Skin of body (tissue), 2 donors: ENCODE results near the gene TLE1. TPM values are rescaled to one million over a fixed set of nuclear protein-coding genes. Genes with fewer than 3 reads are reported as not detected.
"Not testable (repeated sequence)": the region's sequence is repeated elsewhere in the genome, so short reads cannot be mapped to it uniquely, and the experiment has no call there.

Source experiments
- DNase-seq: peaks from one replicate; lab custom pipeline; 2025; lab: John Stamatoyannopoulos, UW
- total RNA-seq: library from RNA; depleted of rRNA; stranded (reverse); fragments of >200 nt; gene quantifications from one replicate; pipeline ENCODE4 v1.2.3, GENCODE V29; 2014

Gene TLE1
- total RNA-seq, 1 donor from 2014 or later = 36.6 TPM

DNA sequence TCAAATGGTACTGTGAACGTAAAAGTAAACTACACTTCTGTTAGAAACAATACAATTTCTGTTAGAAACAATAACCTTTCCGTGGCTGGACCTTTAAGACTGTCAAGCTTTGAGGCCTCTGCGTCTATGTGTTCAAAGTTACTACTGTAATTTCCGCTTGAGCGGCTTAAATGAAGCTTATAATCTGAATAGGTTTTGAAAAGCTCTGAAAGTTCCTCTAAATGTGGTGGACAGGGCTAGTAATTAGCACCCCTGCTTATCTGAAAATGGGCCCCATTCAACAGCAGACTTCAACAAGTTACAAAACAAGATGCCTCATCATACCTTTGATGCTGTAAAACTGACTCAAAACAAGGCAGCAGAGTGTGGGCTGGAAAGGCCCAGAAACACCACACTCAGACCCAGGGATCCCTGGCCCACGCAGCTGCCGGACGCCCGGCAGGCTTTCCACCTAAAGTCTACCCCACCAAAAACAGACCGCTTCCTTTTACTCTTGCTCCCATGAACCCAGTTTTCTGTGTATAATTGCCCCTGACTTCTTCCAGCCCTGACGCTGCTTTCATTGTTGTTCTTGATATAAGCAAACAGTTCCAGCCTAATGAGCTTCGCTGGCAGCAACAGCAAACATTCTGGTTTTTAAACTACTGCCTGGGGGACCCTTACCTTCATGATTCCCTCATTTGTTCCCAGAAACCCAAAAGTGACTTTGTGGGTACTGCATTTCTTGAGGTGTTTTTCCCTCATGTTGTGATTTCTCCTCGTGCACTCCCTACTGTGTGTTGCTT is 66.7 kb downstream of the TLE1 start:
- DNase-seq = no peak

DNA sequence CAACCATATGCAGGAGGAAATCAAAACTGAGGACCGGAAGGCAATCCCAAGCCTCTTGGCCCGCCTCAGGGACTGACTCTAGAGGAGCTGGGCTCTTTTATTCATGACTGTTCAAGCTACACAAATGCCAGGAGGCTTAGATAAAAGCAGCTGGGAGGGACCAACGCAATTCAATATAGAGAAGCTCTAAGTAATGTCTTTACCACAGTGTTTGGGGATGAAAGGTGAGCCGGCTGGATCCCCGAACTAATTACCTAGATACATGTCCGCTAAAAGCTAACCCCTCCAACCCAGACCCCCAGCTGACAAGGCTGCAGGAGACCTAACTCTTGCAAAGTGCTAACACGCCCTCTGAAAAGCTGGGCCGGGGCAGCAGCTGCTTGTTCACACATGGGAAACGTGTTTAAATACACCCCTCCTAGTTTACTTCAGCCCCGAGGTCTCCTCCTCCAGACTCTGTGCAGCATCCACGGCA is 67.5 kb downstream of the TLE1 start:
- DNase-seq = no peak

DNA sequence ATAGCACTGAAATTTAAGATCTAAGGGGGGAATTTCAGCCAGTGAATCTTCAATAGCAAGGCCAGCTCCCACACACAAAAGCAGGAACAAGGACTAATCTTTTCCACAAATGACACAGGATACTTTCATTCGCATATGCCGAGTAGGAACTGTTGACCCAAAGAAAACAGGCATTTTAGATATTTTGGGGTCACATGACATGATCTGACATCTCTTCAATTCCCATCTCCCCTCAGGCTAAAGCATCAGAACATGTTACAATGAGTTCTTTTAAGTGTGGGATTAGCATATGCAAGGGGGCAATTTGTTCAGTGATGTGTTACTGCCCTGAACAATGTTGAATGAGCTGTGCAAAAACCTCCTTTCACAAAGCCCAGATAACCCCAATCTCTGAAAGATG is 68.2 kb downstream of the TLE1 start:
- DNase-seq = peak; percentile 25

DNA sequence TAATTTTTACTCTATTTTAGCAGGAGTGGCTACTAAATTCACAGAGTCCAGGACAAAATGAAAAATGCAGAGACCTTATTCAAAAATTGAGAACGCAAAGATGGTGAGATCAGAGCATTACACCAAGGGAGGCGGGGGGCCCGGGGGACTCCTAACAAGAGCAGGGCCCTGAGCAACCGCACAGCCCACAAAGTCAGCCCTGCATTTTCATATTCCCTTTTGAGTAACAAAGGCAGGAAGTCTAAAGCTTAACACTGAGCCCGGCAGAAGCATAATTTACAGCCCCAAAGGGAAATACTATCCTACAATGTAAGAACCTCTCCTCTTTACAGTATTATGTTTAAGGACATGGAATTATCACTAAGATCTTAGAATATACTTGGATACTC is 69.4 kb downstream of the TLE1 start:
- no peak for DNase-seq

DNA sequence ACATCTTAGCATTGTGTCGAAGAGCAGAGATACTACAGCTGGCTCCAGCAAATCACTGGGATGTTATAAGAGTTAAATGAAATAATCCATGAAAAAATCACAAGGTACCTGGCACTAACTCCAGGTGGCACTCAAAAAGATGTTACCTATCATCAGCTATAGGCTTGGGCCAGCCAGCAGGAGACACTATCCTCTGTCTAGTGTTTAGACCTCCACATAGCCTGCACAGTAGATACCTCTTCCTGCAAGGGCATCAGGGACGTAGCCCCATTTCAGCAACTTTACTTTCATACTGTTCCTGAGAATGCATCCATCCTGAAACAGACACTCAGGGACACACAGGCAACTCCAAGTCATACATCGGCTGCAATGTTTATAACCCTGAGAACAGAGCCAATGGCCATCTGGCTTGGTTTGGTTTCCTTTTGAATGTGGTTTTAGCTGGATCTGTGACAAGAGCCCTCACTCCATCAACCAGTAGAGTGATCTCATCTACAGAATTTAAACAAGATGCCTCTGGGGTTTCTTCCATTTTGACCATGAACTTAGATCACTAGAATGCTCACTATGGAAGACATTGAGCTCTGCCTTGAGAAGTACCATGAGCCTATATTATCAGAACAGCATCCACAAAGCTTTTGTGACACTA is 69.9 kb downstream of the TLE1 start:
- peak; percentile 29 for DNase-seq

DNA sequence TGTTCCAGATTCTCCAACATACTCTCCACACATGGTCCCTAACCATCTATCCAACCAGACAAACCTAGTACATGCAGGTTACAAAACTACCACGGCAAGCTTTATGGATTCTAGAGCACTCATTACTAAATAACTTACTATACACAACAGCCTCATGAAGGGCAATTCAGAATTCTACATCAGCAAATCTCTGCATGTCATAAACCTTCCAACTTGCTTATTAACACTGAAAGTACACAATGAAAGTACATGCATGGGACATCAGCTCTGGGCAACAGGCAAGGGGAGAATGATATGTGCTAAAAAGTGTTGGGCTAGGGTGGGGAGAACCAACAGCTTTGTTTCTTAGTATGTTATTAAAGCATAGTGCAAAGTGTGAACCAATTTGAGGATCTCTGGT is 70.4 kb downstream of the TLE1 start:
- no peak for DNase-seq

DNA sequence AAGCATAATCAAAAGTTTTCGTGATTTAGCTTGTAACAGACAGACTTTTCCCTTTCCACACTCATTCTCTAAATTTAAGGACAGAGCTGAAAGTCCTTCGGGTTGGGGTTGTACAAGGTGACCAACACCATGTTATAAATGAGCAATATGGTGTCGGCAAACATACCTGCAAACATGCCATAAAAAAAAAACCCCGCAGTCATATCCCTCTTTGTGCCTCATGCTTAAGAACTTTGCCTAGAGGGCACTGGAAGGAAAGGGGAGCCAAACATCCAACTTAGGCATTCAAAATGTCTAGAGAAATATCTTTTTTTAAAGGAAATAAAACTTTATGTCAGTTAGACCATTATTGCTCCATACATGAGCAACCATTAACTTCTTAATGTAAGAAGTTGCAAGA is 73.2 kb downstream of the TLE1 start:
- no peak for DNase-seq

DNA sequence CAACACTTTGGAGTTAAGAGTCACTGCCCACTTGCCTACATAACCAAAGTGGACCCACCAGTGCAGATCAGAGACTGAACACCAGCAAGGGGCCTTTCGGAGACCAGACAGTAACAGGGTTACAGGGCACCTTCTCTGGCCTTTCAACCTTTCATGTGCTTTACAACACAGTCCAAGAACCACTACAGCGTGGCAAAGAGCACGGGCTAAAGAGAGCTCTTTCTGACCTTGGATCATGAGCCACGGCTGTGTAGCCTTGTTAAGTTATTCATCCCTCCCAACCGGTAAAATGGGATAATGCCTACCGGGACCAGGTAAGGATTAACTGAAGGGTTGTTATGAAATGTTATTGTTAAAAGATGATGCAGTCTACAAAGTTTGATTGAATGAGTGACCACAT is 75.0 kb downstream of the TLE1 start:
- DNase-seq = no peak

DNA sequence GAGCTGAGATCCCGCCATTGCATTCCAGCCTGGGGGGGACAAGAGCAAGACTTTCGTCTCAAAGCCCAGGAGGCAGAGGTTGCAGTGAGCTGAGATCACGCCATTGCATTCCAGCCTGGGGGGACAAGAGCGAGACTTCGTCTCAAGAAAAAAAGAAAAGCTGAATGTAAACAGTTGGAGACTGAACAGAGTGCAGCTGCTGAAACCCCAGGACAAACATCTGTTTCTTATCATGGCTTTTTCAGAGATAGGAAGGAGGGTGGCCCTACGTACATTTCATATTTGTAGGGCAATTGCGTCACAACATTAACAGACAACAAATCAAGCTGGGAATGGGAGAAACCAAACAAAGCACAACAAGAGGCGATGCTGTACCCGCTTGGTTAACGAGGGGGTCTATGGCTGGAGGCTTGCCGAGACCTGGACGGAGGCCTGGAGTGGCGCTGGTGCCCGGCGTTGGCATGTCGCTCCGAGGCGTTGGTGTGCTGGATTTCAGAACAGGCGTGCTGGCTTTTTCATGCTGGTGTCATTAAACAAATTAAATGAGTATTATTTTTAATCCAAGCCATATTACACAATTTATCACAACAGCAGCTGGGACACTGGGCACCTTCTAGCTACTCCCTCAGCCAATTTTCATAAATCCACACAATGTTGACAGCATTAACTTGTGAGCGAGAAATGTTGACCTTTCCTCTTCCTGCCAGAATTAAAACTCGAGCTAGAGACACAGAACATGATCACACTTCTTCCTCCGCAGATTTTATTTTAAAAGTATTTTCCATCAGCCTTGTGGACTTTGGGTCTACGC is 76.1 kb downstream of the TLE1 start:
- peak; percentile 95 for DNase-seq

DNA sequence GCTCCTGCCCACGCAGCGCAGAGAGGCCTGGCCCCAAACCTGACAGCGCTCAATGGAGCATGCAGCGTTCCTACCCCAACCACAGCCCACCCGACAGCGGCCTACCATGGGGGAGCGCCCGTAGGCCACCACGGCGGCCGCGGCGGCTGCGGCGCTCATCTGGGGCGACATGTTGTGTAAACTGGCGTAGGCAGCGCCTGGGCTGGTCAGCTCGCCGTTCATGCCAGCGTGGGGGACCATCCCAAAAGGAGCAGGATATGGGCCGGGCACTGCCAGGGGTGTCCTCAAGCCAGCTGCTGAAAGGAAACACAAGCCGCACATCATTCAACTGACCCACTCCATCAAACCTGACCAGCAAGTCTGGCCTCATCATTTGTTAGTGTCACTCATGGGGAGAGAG is 77.7 kb downstream of the TLE1 start:
- no peak for DNase-seq

DNA sequence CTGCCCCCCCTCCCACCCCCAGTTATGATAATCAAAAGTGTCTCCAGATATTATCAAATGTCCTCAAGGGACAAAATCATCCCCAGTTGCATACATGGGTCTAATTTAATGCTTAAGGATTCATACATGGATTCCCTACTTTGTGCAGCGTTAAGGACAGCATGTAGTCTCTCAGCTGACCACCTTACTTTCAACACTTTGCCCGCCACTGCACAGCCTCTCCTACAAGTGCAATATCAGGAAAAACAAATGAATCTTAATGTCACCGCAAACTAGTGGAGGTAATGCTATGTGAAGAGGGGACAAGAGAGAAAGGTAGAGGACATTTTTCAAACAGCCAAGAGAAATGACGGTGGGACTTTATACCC is 78.6 kb downstream of the TLE1 start:
- DNase-seq = no peak

DNA sequence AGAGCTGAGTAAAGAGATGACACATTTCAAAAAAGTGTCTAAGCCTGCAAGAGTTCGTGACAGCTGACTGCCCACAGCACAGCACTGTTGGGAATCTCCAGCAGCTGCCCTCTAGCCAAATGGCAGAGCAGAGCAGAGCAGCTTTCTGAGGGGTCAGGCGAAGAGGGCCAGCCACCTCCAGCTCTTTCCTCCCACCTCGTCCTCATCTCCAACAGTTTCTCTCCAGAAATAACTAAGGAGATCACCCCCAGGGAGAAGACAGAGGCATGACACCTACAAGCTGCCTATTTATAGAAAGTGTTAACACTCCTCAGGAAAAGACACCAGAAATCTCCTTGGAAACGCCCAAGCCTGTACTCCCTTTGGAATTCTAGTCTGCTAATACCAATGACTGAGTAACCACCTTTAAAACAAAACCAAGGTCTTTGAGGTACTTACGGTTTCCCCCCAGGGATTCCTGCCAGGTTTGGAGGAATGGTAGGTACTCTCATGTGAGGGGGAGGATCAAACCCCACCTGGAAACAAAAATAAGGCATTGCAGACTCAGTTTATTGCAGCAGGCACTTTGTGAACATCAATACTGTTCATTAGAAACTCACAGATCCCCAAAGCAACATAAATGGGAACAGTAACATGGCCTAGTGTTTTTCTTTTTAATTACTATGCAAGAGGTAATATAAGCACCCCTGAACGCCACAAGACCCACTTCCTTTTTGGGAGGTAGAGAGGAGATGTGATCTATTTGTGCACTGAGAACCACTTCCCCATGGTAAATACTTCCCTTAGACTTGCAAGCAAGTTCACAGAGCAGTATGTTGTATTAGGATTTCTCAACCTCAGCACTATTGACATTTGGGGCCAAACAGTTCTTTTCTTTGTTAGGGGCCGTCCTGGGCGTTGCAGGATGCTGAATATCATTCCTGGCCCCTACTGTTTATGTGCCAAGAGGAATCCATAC is 79.3 kb downstream of the TLE1 start:
- no peak for DNase-seq

DNA sequence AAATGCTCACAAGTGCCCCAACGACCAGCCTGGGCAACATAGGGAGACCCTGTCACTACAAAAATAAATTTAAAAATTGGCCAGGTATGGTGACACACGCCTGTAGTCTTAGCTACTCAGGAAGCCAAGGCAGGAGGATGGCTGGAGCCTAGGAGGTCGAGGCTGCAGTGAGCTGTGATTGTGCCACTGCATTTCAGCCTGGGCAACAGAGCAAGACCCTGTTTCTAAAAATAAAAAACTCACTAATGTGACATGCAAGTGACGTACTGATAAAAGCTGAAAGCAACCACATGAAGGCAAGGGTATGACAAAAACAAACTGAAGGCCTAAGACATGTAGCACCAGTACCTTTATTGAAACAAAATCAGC is 81.1 kb downstream of the TLE1 start:
- no peak for DNase-seq

DNA sequence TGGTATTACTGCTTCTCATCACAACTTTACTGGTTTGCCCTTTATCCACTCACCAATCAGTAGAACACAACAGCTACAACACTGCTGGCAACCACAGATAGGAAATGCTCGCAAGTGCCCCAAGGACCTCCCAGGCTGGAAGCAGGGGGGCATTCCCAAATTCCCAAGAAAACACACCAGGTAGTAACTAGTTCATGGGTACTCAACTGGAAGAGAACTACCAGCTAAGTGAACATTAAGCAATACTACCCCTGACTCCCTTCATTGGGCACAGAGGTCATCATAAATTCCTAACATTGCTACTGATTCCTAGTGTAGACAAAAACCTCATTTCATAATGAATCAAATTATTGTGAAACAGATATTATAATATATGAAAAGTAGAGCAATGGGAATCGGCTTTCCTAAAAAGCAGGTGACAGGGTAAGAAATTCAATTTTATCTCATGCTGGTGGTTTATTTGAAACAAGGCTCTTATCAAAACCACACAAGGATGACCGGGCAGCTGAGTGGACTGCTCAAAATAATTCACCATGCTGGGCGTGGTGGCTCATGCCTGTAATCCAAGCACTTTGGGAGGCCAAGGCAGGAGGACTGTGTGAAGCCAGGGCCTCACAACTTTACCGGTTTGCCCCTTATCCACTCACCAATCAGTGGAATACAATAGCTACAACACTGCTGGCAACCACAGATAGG is 81.6 kb downstream of the TLE1 start:
- DNase-seq = no peak

DNA sequence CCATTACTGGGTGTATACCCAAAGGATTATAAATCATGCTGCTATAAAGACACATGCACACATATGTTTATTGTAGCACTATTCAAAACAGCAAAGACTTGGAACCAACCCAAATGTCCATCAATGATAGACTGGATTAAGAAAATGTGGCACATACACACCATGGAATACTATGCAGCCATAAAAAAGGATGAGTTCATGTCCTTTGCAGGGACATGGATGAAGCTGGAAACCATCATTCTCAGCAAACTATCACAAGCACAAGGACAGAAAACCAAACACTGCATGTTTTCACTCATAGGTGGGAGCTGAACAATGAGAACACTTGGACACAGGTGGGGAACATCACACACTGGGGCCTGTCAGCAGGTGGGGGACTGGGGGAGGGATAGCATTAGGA is 83.1 kb downstream of the TLE1 start:
- DNase-seq = not testable (repeated sequence)

DNA sequence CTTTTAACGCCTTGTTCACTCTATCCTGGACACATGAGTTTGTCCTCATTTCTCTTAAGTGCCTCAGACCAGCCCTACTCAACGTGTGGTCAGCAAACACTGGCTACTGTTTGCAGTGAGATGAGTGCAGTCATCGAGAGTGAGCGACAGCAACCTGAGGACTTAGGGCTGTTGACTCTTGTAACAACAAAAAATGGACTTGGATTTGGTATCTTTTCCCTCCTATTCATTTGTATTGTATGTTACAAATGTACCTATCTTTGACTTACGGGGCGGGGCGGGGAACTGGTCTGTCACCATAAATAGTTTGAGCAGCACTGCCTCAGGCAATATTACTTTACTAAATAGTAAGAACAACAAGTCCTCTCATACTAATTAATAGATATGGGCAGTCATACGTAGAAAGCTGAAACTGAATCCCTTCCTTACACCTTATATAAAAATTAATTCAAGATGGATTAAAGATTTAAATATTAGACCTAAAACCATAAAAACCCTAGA is 84.1 kb downstream of the TLE1 start:
- no peak for DNase-seq

DNA sequence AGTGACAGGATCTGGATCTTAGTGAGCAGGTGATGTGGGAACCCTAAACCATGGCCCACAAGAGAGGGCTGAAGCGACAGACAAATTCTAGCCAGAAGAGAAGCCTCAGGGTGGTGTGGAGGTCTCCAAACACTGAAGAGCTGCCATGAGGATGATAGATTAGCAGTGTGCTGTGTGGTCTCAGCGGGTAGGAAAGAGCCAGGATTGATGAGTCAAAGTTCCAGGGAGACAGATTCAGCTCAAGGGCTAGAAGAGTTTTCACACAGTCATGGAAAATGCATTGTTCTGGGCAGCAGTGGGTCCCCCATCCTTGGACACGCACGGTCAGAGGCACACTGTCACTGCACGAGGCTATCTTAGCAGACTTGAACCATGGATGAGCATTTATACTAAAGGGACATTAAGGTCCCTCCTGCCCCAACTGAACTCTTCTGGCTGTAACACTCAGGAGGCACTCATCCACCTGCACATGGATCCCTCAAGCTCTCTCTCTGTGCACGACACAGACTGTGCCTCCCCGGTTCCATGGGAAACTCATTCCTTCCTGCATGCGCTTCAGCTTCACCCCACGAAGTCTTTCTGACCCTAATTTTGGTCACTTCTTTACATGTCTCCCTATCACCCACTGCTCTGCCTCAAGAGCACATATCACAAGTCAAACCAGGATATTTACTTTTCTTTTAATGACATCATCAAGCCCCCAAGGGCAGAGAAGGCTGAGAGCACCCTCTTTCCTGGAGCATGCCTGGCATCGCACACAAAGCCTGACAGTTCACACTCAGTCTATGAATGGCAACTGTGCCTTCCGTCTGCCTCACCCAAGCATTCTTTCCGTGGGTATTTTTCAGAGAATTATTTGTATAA is 84.8 kb downstream of the TLE1 start:
- DNase-seq = no peak

DNA sequence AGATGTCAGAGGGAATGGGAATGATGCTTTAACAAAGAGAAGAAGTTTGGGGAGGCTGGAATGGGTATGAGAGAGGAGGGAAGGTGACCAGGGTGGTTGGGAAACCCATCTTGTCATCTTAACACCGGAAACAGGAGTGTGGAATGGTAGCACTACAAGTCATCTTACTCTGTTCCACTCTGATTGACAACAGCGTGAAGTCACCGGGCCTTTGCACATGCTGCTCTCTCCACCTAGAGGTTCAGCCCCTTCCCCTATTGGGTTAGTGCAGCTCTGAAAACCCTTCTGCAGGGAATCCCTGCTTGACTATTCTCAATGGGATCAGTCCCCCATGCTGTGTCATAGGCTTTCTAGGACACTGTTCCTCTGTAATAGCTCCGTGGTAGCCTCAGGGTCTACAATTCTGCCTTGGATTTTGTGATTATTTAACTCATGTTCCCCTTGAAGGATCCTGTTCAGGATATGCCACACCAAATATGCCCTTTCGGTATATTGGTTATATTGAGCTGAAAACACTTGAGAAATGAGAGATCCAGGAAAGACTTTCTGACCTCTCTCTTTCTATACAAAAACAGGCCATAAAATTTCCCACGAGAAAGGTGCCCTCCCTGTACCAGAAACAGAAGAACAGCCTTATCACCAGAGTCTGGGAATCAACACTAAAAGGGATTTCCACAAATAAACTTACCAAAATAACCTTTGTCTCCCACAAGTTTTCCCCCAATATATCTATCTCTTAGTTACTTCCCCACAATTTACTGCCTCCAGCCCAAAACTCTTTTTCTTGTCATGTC is 86.3 kb downstream of the TLE1 start:
- no peak for DNase-seq
